Sigmoid colon (tissue), 4 donors: Measurements from ENCODE around the gene INTS11.

ENCODE experiments used
- CTCF ChIP-seq, 4 experiments: fragments of 450-650 bp in 3 of 4; fragments of 200-600 bp in 1 of 4; IDR thresholded peaks; one replicate each; pipeline ENCODE4 v1.5.1; 2016 to 2019; ENCODE audit warnings: antibody characterized with exemption in 4 of 4, mild to moderate bottlenecking in 3 of 4, moderate library complexity in 2 of 4
- EP300 ChIP-seq, 4 donors: sonication (generic); formaldehyde crosslinking; IDR thresholded peaks; one replicate each; pipeline ENCODE4 v1.6.1; 2017; ENCODE audit warnings: antibody characterized with exemption in 4 of 4
- POLR2A ChIP-seq, 2 donors: fragments of 450-650 bp; IDR thresholded peaks; one replicate each; pipeline ENCODE4 v1.6.1; 2016; ENCODE audit warnings: antibody characterized with exemption in 2 of 2, mild to moderate bottlenecking in 2 of 2, moderate library complexity in 2 of 2

GRCh38 chr1:1345384-1345783, 20.9 kb upstream of the INTS11 start:
- TF ChIP-seq CTCF (IDR thresholded peaks at IDR 0.05) (no peak), POLR2A (IDR thresholded peaks at IDR 0.05) (no peak), EP300 (IDR thresholded peaks at IDR 0.05) (no peak)
